ENCODE measurements around the gene PCSK9. TPM values are rescaled to one million over a fixed set of nuclear protein-coding genes. Genes with fewer than 3 reads are reported as not detected.

The PCSK9 gene
- total RNA-seq, 3 donors from 2014 or later, result 0.15 to 0.16 TPM; not detected in 1

DNA sequence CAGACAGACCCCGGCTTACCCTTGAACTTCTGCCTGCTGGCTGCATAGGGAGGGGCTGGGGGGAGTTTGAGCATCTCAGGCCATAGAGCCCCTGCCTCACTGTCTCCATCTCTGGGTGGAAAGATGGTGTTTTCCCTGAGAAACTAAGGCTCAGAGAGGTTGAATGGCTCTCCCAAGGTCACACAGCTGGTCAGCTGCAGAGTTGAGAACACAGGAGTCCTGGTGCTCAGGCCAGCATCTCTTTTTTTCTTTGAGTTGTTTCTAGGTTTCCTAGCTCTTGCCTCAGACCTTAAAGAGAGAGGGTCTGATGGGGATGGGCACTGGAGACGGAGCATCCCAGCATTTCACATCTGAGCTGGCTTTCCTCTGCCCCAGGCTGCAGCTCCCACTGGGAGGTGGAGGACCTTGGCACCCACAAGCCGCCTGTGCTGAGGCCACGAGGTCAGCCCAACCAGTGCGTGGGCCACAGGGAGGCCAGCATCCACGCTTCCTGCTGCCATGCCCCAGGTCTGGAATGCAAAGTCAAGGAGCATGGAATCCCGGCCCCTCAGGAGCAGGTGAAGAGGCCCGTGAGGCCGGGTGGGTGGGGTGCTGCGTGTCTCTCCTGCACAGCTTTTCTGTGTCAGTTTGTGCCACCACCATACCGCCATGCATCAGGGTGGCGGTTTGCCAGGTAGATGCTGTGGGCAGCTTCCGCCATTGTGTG is 21.8 kb downstream of the PCSK9 start:
- Histone ChIP-seq H3K4me1 (peaks cover 0 to 8% of the 10 kb centered on the region in 2 donors), H3K27me3 (no peaks in the 10 kb centered on the region), H3K27ac (no peak overlapping the region), H3K36me3 (no peaks in the 10 kb centered on the region), H3K9me3 (no peaks in the 10 kb centered on the region), H3K4me3 (no peak overlapping the region)
- DNase-seq (ENCODE audit: low spot score in 2 of 2), result no peak
- intact Hi-C loops (cut with DNase I; ENCODE audit: low total_unique reads), result loop anchor here (5.0 kb wide), 1 partner anchor 1651 kb away; no protein-coding TSS in a partner anchor
- TF ChIP-seq POLR2A (IDR thresholded peaks at IDR 0.05) (no peak), POLR2AphosphoS5 (IDR thresholded peaks at IDR 0.05) (no peak)
- TF ChIP-seq, protein P1, sequence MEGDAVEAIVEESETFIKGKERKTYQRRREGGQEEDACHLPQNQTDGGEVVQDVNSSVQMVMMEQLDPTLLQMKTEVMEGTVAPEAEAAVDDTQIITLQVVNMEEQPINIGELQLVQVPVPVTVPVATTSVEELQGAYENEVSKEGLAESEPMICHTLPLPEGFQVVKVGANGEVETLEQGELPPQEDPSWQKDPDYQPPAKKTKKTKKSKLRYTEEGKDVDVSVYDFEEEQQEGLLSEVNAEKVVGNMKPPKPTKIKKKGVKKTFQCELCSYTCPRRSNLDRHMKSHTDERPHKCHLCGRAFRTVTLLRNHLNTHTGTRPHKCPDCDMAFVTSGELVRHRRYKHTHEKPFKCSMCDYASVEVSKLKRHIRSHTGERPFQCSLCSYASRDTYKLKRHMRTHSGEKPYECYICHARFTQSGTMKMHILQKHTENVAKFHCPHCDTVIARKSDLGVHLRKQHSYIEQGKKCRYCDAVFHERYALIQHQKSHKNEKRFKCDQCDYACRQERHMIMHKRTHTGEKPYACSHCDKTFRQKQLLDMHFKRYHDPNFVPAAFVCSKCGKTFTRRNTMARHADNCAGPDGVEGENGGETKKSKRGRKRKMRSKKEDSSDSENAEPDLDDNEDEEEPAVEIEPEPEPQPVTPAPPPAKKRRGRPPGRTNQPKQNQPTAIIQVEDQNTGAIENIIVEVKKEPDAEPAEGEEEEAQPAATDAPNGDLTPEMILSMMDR (IDR thresholded peaks at IDR 0.05), result no peak

DNA sequence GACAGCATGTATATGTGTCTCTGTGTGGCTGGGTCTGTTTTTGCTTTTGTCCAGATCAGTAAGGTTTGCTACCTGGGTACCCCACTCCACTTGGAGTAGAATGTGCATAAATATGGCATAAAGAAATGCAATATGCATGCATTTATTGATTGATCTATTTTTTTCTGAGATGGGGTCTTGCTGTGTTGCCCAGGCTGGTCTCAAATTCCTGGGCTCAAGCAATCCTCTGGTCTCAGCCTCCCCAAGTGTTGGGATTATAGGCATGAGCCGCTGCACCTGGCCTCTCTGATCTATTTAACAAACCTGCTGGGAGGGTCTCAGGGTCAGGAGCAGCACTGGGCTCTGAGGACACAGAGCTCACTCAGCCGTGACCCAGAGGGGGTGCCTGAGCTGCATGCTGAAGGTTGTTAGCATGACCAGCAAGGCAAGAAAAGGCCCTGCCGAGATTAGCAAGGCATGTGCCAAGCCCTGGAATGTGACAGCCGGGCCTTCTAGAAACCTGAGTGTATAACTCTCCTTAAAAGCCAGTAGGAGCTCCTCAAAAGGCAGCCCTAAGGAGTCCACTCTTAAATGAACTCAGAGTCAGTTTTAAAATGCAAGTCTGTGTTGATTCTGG is 22.5 kb downstream of the PCSK9 start:
- DNase-seq (ENCODE audit: low spot score in 2 of 2), result no peak
- intact Hi-C loops (cut with DNase I; ENCODE audit: low total_unique reads), result loop anchor here (5.0 kb wide), 1 partner anchor 1650 kb away; no protein-coding TSS in a partner anchor
- no peak overlapping the region for H3K4me3 ChIP-seq
- H3K36me3 ChIP-seq, result no peaks in the 10 kb centered on the region
- TF ChIP-seq POLR2AphosphoS5 (IDR thresholded peaks at IDR 0.05), result no peak
- no peak for TF ChIP-seq POLR2A (IDR thresholded peaks at IDR 0.05)
- TF ChIP-seq, protein P1 (IDR thresholded peaks at IDR 0.05), result no peak
- H3K4me1 ChIP-seq, result peaks cover 0 to 8% of the 10 kb centered on the region in 2 donors
- H3K9me3 ChIP-seq, result no peaks in the 10 kb centered on the region
- H3K27ac ChIP-seq, result no peak overlapping the region
- H3K27me3 ChIP-seq, result no peaks in the 10 kb centered on the region

DNA sequence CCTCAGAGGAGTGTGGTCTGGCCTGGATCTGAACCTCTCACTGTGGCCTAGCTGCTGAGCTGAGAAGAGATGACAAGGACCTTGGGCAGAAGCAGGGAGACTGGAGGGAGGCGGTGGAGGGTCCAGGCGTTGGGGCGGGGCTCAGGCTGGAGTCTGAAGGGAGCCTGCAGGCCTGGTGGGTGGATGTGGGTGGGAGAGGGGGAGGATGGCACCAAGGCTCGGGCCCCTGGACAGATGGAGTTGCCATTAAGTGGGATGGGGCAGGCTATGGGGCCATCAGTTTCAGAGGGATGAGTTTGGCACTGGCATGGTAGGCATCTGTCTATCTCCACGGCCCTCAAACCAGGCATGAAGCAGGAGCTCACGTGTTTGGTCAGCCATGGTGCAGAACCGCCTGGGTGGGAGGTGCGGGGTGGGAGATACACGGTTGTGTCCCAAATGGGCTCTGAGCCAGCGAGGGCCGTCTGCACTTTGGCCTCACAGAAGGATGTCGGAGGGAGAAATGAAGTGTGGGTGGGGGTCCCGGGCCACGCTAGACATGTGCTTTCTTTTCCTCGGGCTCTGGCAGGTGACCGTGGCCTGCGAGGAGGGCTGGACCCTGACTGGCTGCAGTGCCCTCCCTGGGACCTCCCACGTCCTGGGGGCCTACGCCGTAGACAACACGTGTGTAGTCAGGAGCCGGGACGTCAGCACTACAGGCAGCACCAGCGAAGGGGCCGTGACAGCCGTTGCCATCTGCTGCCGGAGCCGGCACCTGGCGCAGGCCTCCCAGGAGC is 23.6 kb downstream of the PCSK9 start:
- no peaks in the 10 kb centered on the region for H3K27me3 ChIP-seq
- H3K9me3 ChIP-seq, result no peaks in the 10 kb centered on the region
- peak overlapping the region in 1 of 2 donors; percentile 58 for H3K27ac ChIP-seq
- H3K36me3 ChIP-seq, result no peaks in the 10 kb centered on the region
- intact Hi-C loops (cut with DNase I; ENCODE audit: low total_unique reads), result loop anchor here (5.0 kb wide), 1 partner anchor 1649 kb away; no protein-coding TSS in a partner anchor
- H3K4me1 ChIP-seq, result peaks cover 0 to 17% of the 10 kb centered on the region in 2 donors
- TF ChIP-seq POLR2AphosphoS5 (IDR thresholded peaks at IDR 0.05) (no peak), POLR2A (IDR thresholded peaks at IDR 0.05) (no peak)
- TF ChIP-seq, protein P1 (IDR thresholded peaks at IDR 0.05), result no peak
- H3K4me3 ChIP-seq, result no peak overlapping the region
- DNase-seq (ENCODE audit: low spot score in 2 of 2), result no peak

DNA sequence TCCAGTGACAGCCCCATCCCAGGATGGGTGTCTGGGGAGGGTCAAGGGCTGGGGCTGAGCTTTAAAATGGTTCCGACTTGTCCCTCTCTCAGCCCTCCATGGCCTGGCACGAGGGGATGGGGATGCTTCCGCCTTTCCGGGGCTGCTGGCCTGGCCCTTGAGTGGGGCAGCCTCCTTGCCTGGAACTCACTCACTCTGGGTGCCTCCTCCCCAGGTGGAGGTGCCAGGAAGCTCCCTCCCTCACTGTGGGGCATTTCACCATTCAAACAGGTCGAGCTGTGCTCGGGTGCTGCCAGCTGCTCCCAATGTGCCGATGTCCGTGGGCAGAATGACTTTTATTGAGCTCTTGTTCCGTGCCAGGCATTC is 24.2 kb downstream of the PCSK9 start:
- Histone ChIP-seq H3K27ac (peak overlapping the region in 1 of 2 donors; percentile 58), H3K9me3 (no peaks in the 10 kb centered on the region), H3K36me3 (no peaks in the 10 kb centered on the region), H3K4me3 (no peak overlapping the region), H3K27me3 (no peaks in the 10 kb centered on the region), H3K4me1 (peaks cover 0 to 17% of the 10 kb centered on the region in 2 donors)
- no peak for TF ChIP-seq POLR2AphosphoS5 (IDR thresholded peaks at IDR 0.05)
- TF ChIP-seq, protein P1 (IDR thresholded peaks at IDR 0.05), result no peak
- no peak for TF ChIP-seq POLR2A (IDR thresholded peaks at IDR 0.05)
- intact Hi-C loops (cut with DNase I; ENCODE audit: low total_unique reads), result loop anchor here (5.0 kb wide), 1 partner anchor 1649 kb away; no protein-coding TSS in a partner anchor
- no peak for DNase-seq (ENCODE audit: low spot score in 2 of 2)
